Measurements from ENCODE around the gene EIF4A3. TPM values are rescaled to one million over a fixed set of nuclear protein-coding genes. Genes with fewer than 3 reads are reported as not detected.

EIF4A3 gene
- polyA plus RNA-seq, 1 of the 3 experiments (the other 2 are of a cell fraction), result 335 TPM

GRCh38 chr17:80110447-80110812 lies 36.5 kb downstream of the EIF4A3 start:
- ChIA-PET CTCF (interaction anchor here (1.4 to 2.7 kb wide), 3 partner anchors 9 to 27 kb away, joined by 3 to 16 read pairs (median 8); partner anchors contain the start of gene GAA), POLR2A (no interaction called here)
- 82% methylated on average over 8 of the region's 9 CpGs for WGBS (ENCODE audit: low lambda C conversion rate)

More at GRCh38 chr17:80110447-80110812, 36.5 kb downstream of the EIF4A3 start:
- Histone ChIP-seq H4K20me1 (ENCODE audit: insufficient read depth) (no peaks in the 10 kb centered on the region), H3K4me2 (no peak overlapping the region), H3K79me2 (ENCODE audit: insufficient read depth) (no peaks in the 10 kb centered on the region), H3K9me2 (no peaks in the 10 kb centered on the region), H3K36me3 (replicated peaks in 1 of 2; ENCODE audit: control insufficient read depth in 1 of 2, insufficient read depth in 2 of 2, low read length in 1 of 2) (peaks cover 0 to 12% of the 10 kb centered on the region in 2 experiments), H3K4me1 (ENCODE audit: control insufficient read depth in 1 of 2, insufficient read depth in 2 of 2, low read depth in 1 of 2, low read length in 1 of 2) (no peaks in the 10 kb centered on the region; a peak in 1 of 4 replicates), H3K27ac (ENCODE audit: low read depth in 2 of 2, low read length in 1 of 2) (no peak overlapping the region), H3F3A (replicated peaks; ENCODE audit: insufficient read depth) (peaks cover 10% of the 10 kb centered on the region), H2AFZ (ENCODE audit: low read depth) (no peak overlapping the region), H3K4me3 (ENCODE audit: low read depth in 2 of 2, low read length in 1 of 2) (no peak overlapping the region), H3K9ac (no peak overlapping the region), H3K27me3 (ENCODE audit: insufficient read depth) (no peaks in the 10 kb centered on the region), H3K9me3 (no peaks in the 10 kb centered on the region)
- no peak for DNase-seq
- TF ChIP-seq JUND (IDR thresholded peaks at IDR 0.05), result no peak
- TF ChIP-seq NRF1 (IDR thresholded peaks at IDR 0.05; ENCODE audit: low read depth, low read length), result no peak
- TF ChIP-seq IRF3 (IDR thresholded peaks at IDR 0.05; ENCODE audit: low read depth, low read length), result no peak
- TF ChIP-seq SIN3A (IDR thresholded peaks at IDR 0.05; ENCODE audit: borderline replicate concordance, low read depth, low read length), result no peak
- no peak for TF ChIP-seq FOXM1 (IDR thresholded peaks at IDR 0.05; ENCODE audit: low read depth)
- TF ChIP-seq ELF1 (IDR thresholded peaks at IDR 0.05), result no peak
- no peak for TF ChIP-seq FOSL2 (IDR thresholded peaks at IDR 0.05; ENCODE audit: borderline replicate concordance, low read depth)
- TF ChIP-seq RXRA (IDR thresholded peaks at IDR 0.05; ENCODE audit: borderline replicate concordance, low read depth), result no peak
- no peak for TF ChIP-seq USF1 (IDR thresholded peaks at IDR 0.05; ENCODE audit: borderline replicate concordance, low read depth)
- no peak for TF ChIP-seq SMC3 (IDR thresholded peaks at IDR 0.05; ENCODE audit: low read depth, low read length)
- TF ChIP-seq MEF2A (IDR thresholded peaks at IDR 0.05; ENCODE audit: borderline replicate concordance, low read depth), result no peak
- no peak for TF ChIP-seq TEAD4 (IDR thresholded peaks at IDR 0.05; ENCODE audit: borderline replicate concordance, insufficient read depth)
- TF ChIP-seq NFIC (IDR thresholded peaks at IDR 0.05; ENCODE audit: borderline replicate concordance), result no peak
- TF ChIP-seq CTCF (IDR thresholded peaks at IDR 0.05), result no peak
- TF ChIP-seq ZBTB33 (IDR thresholded peaks at IDR 0.05; ENCODE audit: borderline replicate concordance, low read depth), result no peak
- no peak for TF ChIP-seq FOXJ3 (CRISPR knock-in tag; IDR thresholded peaks at IDR 0.05)
- TF ChIP-seq EZH2phosphoT487 (IDR thresholded peaks at IDR 0.05; ENCODE audit: borderline replicate concordance, low read depth), result no peak
- TF ChIP-seq RFX5 (IDR thresholded peaks at IDR 0.05; ENCODE audit: low read length), result no peak
- TF ChIP-seq, protein P1, sequence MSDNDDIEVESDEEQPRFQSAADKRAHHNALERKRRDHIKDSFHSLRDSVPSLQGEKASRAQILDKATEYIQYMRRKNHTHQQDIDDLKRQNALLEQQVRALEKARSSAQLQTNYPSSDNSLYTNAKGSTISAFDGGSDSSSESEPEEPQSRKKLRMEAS (IDR thresholded peaks at IDR 0.05; ENCODE audit: low read depth), result no peak
